HG03460 (cell line): ENCODE measurements around the gene PRRC2B.

ENCODE experiments used
- ATAC-seq: cut with Tn5 transposase; IDR thresholded peaks from one replicate; pipeline ENCODE4 v1.9.1; 2021; ENCODE audit not compliant: unreplicated experiment

PRRC2B gene

DNA sequence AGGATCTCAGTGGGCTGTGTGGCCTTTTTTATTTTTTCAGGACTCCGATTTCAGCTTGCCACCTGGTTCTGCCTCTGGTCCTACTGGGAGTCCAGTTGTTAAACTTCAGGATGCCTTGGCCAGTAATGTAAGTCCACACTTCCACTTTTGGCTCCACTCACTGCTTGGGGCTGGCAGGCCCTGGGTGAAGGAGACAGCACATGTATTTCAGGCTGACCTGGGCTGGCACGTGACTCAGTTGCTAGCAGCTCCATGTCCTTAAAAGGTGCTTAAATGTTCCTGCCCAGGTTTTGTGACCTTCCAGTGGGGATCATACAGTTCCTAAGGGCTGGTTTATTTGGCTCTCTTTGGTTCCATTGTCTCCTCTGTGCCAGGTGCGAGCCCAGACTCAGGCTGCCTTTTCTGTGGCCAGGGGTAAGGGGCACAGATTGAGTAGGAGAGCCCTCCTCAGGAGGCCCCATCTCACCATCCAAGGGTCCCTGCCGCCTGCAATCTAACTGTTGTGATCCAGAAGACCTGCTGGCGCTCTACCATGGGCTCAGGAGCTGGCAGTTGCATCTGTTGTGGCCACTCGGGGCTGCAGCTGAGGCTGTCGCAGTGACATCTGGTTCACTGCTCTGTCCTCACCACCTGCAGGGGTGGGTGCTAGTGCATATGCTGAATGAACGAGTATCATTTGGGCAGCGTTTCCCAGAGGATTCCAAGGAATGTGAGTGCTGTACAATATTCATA, 89.6 kb downstream of the PRRC2B start:
- no peak for ATAC-seq

DNA sequence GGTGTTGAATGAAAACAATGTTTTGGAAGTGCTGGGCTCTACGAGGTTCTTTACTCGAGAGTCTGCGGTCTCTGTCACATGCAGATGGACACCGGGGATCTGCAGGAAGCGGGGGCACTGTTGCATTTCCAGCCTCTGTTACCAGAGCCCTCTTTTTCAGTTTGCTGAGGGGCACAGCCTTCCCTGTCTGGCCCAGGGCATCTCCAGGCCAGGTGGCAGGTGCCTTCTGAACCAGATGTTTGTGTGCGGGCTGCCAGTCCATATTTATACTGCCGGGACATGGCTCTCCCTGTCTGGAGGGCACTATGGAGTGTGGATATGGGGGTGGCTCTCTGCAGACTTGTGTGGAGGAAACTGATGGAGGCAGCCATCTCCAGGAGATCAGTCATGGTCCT, 90.2 kb downstream of the PRRC2B start:
- ATAC-seq = no peak

DNA sequence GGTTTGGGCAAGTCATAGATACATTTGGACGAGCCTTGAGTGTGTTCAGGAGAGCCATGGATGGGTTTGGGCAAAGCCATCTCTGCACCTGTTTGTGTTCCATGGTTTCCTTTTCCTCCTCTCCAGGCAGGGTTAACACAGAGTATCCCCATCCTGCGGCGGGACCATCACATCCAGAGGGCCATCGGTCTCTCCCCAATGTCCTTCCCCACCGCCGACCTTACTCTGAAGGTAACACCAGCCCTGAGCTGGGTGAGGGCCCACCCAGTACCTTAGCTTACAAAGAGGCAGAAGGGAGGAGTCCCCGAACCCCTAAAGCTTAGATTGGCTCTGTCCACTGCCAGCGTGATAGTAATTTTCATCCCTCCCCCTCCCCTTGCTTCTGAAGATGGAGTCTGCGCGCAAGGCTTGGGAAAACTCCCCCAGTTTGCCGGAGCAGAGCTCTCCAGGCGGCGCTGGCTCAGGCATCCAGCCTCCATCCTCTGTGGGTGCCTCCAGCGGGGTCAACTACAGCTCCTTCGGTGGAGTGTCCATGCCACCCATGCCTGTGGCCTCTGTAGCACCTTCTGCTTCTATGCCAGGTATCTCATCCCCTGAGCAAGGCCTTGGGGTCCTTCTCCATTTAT, 90.8 kb downstream of the PRRC2B start:
- ATAC-seq = no peak

DNA sequence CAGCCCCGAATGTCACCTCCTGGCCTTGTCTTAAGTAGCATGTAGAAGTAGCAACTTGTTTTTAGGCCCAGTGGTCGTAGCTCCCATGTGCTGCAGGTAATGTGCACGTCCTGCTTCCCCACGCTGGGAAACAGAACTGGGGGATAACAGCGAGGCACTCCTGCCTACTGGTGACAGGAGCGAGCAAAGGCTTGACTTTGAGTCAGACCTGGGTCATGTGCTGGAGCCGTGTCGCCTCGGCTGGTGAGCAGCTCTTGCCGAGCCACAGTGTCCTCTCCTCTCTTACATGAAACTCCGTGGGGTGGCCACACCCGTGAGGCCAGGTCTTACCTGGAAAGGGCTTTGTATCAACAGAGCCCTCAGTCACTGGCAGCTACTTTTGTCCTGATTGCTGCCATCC, 91.3 kb downstream of the PRRC2B start:
- ATAC-seq = no peak

DNA sequence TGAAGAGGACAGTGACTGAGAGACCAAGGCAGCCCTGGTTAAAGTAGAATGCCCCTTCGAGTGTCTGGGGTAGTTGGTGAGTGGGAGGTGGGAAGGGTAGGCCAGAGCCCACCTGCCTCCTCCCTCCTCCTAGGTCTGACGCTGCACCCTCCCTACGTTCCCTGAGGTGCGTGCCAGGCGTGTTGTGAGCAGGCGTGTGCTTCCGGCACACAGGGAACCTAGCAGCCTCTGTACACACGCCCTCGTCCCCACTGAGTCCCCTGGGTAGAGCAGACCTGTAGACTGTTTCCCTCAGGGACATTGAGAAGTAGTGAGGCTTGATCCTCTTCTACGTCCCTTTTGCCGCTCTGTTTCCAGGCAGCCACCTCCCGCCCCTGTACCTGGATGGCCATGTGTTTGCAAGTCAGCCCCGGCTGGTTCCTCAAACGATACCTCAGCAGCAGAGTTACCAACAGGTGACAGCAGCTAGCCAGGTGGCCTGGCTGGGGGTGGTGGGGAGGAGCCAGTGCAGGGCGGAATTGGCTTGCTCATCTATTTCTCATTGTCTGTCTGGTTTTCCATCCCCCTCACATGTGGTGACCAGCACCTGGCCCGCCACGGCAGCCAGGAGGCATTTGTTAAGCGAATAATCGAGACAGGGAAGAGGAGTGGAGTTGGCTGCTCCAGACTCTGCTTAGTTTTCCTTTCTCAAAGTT, 92.0 kb downstream of the PRRC2B start:
- ATAC-seq = no peak

DNA sequence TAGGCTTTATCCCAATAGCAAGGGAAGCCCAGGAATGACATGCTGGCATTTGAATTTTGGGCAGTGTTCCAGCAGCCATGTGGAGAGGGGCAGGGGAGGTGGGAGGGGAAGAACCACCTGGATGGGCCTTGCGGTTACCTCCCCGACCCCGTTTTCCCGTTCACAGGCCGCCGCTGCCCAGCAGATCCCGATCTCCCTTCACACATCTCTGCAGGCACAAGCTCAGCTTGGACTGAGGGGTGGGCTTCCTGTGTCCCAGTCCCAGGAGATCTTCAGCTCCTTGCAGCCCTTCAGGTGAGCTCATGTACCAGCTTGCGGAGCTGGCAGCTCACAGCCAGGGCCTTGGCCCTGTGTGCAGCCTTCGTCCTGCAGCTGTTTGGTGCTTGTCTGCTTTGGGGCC, 93.1 kb downstream of the PRRC2B start:
- ATAC-seq = no peak

DNA sequence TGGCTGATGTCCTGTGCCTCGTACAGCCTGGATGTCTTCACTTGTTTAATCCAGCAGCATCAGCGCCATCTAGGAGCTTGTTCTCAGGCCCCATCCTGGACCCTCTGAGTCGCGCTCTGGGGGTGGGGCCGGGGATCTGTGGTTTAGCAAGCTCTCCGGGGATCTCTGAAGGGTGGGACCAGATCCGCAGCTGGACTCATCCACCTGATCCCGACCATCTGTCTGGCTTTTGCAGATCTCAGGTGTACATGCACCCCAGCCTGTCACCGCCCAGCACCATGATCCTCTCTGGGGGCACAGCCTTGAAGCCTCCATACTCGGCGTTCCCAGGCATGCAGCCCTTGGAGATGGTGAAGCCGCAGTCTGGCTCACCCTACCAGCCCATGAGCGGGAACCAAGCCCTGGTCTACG, 93.7 kb downstream of the PRRC2B start:
- no peak for ATAC-seq

DNA sequence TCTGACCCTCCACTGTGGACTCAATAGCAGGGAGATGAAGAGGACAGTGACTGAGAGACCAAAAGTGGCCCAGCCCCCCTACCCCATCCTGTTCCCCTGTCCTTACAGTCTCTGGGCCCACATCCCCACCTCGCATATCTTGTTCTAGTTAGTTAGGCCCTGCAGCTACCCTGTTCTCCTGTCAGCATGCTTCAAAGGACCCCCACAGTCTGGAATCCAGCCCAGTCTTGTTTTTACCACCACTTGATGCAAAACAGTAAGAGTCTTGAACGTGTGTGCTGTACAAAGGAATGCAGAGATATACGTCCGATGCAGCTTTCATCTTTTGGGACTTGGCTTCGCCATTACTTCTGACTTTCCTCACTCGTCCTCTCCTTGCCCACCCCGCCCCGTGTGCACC, 96.6 kb downstream of the PRRC2B start:
- no peak for ATAC-seq

DNA sequence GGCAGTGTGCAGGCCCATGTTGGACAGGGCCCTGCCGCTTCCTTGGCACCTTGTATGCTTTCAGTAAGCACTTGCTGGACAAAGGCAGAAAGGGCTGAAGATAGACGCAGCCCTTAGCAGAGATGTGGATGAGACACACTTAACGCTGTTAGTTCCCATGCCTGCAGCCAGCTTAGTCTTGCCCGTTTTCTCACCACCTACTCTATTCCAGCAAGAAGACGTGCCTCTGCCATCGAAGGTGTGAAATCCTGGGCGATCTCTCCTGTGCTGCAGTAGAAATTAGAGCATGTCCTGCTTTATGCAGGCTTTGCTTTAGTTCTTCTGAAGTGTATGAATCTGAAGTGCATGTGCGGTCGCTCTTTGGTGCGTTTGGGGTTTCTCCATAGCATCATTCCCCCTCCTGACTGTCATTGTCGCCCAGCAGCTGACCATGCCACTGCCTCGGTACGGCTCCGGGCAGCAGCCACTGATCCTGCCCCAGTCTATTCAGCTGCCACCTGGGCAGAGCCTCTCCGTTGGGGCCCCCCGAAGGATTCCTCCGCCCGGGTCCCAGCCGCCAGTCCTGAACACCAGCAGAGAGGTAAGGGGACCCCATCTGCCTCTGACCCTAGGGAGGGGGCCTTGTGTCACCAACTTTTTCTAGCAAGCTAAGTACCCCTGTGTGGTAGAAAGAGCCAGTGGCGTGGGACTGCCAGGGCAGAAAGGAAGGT, 97.3 kb downstream of the PRRC2B start:
- ATAC-seq = no peak

DNA sequence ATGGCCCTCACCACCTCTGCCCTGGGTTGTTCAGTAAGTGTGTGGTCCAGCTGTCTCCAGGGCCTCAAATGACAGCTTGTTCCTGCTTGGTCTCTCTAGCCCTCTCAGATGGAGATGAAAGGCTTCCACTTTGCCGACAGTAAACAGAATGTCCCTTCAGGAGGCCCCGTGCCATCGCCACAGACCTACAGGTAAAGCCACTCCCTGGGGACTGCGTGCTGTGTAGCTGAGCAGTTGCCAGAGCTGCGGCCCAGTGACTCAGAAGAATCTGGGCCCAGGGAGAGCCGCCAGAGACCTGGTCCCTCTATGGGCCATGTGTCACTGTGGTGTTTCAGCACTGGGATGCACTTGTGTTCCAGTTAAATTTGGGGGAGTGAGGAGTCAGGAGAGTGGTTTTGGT, 98.2 kb downstream of the PRRC2B start:
- no peak for ATAC-seq

DNA sequence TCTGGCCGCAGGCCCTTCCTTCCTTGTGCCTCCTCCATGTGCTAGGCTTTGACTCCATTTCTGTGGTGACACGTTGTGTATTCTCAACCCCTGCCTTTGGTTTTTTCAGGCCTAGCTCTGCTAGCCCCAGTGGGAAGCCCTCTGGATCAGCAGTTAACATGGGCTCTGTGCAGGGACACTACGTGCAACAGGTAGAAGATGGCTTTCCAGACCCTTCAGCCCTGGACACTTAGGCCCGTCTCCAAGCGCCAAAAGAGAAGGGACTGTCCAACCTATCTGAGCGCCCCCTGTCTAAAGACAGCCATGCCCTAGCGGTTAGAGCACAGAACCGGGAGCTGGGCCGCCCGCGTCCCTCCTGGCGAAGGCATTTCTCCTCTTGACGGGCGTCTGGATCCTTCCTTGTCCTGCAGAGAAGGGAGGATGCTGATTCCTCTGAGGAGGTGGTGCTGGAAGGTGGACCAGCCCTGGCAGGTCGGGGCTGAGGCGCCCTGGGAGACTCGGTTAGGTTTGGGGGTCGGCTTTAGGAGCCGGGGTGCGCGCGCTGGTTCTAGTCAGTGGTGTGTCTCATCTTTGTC, 100.5 kb downstream of the PRRC2B start:
- ATAC-seq = no peak

DNA sequence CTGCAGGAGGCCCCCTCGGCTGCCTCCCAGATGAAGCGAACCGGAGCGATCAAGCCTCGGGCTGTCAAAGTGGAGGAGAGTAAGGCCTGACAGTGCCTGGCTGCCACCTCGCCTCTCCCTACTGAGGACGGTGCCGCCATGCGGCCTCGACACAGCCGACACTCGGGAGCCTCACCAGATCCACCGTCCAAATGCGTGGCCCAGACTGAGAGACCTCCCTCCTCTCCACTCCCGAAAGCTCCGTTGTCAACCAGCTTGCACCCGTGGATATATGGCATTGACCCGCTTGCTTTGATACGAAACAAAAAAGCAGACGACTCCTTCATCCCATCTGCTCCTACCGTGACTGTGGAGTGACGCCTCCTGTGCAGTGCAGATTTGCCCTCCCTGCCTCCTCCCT, 101.9 kb downstream of the PRRC2B start:
- no peak for ATAC-seq

DNA sequence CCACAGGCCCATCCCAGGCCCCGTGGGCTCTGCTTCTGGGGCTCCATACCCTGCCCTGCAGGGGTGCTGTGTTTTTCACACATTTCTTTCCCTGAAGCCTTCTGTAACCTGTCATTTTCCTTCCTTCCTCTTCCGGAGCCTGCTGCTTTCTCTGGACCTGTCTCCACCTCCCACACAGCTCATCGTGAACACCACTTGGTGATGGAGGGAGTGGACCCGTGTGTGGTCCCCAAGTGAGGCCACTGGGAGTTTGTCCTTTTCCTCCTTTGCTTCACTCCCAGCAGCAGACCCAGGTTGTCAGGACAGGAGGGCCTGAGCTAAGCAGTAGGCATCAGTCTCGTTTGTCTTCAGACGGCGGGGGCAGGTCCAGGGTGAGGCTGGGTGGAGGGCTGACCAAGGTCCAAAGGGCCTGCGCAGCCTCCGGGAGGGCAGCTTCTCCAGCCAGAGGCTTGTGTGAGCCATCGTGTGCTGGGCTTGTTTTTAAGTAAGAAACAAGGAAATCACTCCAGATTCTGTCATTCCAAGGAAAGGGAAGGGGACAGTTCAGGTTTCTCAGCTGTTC, 103.0 kb downstream of the PRRC2B start:
- ATAC-seq = no peak

DNA sequence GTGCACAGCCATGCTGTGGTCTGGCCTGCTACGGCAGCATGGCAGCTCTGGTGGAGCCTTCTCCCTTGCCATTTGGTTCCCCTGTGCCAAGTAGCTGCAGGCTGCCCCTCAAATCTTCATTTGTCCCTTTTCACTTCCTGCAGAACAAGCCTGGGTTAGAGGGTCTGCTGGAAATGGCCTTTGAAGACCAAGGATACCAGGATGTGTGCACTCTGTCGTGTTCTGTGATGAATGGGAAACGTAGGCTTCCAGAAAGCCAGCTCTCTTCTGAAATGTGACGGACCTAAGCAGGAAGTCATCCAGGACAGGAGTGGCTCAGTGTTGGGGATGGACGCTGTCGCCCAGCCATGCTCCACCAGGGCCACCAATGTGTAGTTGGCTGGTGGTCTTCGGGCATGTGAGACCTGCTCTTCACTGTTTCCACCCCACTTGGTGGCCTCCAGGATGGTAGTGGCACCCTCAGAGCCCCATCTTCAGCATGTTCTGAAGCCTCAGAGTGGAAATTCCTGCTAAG, 105.4 kb downstream of the PRRC2B start:
- ATAC-seq = no peak

DNA sequence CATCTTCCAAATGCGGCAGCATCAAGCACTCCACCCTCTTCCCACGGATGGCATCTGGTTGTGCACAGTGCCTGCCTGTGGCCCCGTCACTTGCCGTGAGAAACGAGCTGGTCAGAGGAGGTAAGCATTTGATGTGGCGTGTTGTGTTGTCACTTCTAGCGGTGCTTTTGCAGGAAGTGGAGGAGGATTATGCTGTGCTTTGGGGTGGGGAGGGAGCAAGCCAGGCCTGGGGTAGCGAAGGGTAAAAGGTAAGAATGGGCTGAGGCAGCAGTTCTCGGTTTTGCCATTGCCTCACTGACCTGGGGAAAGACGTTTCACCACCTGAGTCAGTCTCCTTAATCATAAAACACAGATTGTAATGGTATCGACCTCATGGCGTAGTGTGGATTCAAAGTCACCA, 106.5 kb downstream of the PRRC2B start:
- ATAC-seq = no peak

DNA sequence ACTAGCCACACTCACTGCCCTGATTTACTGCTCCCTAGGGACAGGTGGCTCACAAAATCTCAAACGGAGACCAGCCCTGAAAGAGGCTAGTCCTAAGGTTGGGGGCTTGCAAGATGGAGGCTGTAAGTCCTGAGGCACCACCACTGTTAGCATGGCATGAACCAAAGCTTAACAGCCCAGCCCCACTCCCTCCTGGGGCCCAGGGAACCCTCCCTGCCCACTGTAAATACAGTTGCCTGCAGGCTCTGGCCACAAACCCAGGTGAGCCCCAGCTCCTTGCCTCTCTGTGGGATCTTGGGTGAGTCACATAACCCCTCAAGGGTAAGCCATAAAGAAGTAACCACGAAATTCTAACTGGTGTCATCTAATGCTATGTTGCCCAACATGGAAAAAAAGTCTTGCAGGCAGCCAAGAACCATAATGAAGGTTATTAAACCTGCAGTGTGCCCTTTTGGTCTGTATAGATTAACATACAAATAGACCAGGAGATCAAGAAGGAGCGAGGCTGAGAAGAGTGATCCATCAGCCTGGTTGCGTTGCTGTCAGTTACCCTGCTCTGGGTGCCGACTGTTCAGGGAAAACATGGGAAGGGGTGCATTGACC, 107.2 kb downstream of the PRRC2B start:
- no peak for ATAC-seq

DNA sequence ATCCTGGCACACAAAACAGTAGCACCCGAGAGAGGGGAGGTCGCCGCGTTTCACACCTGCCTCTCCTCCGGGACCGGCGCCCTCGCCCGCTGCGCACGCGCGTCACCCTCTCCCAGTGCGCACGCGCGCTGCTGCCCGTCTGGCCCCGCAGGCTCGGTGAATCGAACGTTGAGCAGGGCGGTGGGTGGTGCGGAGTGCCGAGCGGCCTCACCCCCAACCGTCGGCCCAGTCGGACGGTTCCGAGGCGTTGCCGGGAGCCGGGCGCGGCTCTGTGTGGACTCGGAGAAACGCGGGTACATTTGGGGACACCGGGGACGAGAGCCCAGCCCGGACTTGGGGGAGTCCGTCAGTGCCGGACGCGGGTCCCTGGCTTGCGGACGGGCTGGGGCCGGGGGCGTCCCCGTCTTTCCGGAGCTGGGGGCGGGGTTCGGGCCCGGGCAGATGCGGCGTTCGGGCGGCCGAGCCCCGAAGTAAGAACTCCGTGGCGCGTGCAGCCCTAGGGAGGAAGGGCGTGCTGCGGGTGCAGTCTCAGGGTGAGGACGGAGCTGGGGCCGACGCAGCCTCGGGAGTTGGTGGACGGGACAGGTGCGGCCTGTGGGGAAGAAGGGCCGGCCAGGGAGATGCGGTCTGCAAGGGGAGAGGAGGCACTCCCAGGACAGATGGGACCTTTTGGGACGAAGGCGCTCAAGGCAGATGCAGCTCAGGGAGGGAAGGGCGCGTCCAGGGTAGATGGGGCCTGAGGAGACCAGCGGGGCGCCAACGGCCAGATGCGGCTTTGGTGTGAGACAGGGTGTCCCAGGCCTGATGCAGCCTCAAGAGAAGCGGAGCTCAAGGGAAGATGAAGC, 109.1 kb downstream of the PRRC2B start, which contains the start of gene POMT1:
POMT1 (plus strand) TSS at position 138 of the 845 bp plus-strand sequence. CDS start 1,301 bp downstream, outside the sequence.
- peak; percentile 67 for ATAC-seq

DNA sequence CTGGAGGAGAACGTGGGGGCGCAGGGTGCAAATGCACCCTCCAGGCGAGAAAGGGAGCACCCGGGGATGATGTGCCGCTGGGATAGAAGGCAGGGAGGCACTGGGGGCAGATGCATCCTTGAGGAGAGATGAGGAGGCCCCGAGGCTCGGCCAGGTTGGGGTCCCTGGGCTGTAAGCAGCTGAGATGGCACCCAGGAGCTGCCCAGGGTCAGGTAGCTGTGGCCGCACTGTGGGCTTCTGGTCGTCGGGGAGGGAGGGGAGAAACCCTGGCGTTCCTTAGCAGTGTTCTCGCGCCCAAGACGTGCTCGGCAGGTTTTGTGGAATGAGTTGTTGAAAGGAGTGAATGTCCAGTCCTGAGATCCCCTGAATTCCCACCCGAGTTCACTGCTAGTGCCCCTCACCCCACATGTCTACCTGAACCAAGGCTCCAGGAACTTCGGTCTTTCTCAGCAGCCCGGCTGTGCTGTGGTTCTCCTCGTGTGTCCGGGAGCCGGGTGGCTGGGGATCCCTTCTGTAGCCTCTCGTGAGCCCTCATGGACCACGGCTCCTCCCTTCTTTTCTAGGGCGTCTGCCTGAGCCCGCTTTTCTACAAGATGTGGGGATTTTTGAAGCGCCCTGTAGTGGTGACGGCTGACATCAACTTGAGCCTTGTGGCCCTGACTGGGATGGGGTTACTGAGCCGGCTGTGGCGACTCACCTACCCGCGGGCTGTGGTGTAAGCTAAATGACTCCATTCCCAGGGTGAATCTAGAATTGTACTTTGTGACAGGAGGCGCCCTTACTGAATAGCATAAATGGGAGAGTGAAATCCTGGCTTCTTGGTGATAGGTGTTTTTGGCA, 110.0 kb downstream of the PRRC2B start:
- ATAC-seq = no peak
